Measurements from ENCODE around the gene FGF8.

GRCh38 chr10:101781984-101782810, 6.3 kb upstream of the FGF8 start:
- TF ChIP-seq CTCF (IDR thresholded peaks at IDR 0.05) (no peak), POLR2AphosphoS5 (IDR thresholded peaks at IDR 0.05; ENCODE audit: low read depth, low read length) (no peak), SIN3A (IDR thresholded peaks at IDR 0.05; ENCODE audit: borderline replicate concordance, insufficient read depth, low read depth, low read length) (no peak), REST (IDR thresholded peaks at IDR 0.05; ENCODE audit: insufficient read depth in 1 of 2, low read depth in 2 of 2, low read length in 1 of 2) (no peak)
